Measurements from ENCODE around the gene KLB.

The KLB gene

DNA sequence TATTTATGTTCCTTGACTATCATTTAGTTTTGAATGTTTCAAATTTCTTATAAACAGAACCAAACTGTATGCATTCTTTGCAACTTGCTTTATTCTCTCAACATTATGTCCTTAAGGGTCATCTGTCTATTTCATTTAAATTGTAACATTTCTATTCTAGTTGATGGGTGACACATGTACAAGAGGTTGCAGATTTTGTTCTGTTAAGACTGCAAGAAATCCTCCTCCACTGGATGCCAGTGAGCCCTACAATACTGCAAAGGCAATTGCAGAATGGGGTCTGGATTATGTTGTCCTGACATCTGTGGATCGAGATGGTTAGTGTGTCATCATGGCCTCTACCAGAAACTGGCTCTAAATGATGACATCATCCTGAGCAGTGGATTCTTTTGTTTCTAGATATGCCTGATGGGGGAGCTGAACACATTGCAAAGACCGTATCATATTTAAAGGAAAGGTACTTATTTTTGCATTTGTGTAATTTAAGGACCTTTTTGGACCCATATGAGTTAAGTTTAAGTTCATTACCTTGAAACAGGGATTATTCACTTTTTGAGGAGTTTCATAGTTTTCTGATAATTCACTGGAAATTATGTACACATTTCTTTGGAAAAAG is 58.3 kb downstream of the KLB start:
- DNase-seq (ENCODE audit: low spot score), result peak; percentile 74

DNA sequence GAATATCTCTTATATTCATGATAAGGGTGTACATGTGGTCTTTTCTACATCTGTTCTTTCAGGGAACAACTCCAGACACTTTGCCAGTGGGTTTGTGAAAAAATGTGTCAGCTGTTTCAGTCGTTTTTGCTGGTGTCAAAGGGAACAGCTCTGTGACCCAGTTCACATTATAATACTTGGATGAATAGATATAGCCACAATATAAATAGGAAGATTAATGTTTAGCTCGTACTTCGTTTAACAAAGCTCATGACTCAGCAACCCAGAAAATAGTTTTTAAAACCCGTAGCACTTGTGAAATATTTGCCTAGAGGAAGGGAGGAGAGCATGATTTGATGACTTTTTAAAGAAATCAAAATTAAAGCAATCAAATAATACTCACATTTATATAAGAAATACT is 60.0 kb downstream of the KLB start:
- DNase-seq (ENCODE audit: low spot score), result no peak

DNA sequence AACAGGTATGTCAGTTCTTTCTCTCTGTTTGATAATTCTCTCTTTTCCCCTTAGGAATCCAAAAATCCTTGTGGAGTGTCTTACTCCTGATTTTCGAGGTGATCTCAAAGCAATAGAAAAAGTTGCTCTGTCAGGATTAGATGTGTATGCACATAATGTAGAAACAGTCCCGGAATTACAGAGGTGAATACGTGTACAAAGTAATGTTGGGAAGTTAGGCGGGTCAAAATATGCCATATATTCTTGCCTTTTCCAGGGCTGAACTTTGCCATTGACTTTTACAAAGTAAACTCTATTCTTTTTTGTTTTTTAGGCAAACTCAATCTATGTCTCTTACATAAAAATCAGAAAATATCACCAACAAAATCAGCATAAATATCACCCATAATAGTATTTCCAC is 60.7 kb downstream of the KLB start:
- no peak for DNase-seq (ENCODE audit: low spot score)

DNA sequence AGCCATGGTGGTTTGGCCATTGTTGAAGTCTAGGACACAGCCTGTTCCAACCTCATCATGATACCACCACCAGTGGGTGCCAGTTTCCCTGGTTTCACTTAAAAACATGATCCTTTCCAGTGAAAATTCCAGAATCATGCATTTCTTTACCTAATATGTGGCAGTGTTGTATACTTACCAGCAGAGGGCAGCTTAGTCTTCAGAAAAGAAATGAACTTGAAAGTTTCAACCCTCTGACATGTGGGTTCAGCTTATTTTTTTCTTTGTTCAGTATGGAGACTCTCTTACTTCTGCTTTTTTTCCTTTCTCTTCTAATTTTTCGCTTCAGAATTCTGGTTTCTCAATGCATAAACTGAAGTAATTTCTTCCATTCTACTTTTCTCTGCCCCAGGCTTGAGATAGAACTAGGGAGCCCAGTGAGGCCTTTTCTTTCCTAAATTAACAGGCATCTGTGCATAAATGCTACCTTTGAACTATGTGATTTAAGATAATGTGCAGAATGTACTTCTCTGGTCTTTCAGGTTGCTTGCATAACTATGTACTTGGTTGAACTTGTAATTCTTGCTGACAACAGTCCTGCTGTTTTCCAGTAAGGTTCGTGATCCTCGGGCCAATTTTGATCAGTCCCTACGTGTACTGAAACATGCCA is 62.8 kb downstream of the KLB start:
- peak; percentile 82 for DNase-seq (ENCODE audit: low spot score)

DNA sequence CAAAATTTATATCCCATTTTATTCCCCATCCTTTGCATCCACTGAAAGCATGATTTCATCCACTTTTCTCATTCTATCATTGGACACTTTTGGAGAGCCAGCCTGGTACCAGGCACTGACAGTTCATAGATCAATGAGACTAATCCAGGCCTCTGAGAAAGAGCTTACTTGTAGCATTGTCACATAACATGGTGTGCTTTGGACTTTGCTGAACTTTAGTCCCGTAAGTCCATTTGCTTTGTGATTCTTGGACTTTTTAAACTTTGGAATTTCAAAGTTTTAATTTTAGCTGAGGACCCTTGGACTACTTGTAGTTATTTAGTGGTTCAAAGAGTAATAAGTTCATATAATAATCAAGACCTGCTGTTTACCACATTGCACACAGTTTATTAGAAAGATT is 63.7 kb downstream of the KLB start:
- no peak for DNase-seq (ENCODE audit: low spot score)

DNA sequence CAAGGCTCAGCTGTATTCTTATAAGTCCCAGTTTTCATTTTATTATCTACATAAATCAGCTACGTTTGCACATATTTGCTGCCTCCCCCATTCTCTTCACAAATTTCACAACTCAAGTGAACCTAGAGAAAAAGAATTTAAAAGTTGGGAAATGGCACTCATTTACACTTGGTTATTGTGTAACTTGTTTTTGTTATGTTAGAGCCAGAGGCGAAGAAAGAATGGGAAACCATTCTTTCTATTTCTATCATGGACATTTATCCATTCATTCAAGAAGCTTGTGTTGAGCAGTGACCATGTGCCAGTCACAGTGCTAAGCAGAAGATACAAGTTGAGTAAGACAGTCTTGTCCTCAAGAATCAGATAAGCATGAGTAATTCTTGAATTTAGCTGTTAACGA is 65.7 kb downstream of the KLB start:
- DNase-seq (ENCODE audit: low spot score), result no peak

DNA sequence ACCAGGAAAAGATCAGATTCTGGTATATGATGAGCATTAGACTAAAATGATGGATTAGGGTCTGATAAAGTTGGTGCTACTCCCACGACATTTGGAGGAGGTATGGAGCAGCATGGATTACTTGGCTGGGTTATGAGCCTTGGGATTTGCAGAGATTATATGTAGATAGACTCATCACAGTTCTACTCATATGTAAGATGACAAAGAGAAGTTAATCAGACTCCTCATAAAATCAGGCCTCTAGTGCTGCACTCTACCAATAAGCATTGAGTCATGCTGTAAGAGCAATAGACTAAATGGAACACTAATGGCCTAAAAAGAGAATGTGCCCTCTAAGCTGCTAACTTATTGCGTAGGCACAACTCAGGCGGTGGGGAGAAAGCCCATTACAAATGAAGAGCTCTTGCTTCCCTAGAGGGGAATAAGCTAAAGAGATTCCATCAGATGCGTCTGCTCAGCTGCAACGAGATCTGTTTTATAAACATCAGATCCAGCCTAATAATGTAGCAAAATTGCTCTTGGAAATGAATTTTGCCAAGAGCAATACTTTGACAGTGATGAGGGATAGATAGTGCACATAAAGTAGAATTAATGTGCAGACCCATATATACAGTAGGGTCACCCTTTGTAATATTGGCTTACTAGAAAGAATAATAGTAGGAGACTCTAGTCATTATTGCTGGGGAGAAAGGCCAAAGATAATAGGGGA is 69.6 kb downstream of the KLB start:
- DNase-seq (ENCODE audit: low spot score), result no peak

DNA sequence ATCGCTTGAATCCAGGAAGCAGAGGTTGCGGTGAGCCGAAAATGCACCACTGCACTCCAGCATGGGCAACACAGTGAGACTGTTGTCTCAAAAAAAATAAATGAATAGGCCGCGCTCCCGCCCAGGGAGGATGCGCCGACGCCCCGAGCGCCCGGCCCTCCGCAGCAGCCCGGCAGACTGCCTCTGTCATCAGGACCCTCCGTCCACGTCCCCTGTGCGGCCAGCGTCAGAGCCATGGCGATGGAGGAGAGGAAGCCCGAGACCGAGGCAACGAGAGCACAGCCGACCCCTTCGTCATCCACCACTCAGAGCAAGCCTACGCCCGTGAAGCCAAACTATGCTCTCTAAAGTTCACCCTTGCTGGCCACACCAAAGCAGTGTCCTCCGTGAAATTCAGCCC is 73.5 kb downstream of the KLB start:
- no peak for DNase-seq (ENCODE audit: low spot score)

DNA sequence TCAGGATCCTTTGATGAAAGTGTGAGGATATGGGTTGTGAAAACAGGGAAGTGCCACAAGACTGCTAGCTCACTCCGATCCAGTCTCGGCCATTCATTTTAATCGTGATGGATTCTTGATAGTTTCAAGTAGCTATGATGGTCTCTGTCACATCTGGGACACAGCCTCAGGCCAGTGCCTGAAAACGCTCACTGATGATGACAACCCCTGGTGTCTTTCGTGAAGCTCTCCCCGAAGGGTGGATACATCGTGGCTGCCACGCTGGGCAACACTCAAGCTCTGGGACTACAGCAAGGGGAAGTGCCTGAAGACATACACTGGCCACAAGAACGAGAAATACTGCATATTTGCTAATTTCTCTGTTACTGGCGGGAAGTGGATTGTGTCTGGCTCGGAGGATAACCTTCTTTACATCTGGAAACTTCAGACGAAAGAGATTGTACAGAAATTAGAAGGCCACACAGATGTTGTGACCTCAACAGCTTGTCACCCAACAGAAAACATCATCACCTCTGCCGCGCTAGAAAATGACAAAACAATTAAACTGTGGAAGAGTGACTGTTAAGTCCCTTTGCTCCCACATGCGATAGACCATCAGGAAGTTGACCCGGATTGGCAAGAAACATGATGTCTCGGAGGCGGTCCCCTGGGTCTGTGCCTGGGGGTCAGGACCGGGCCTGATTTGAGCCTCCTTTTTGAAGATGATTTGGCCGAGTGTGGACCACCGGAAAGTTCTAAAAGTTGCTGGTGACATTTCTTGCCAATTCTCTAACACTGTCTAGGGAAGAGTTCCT is 74.4 kb downstream of the KLB start:
- no peak for DNase-seq (ENCODE audit: low spot score)

DNA sequence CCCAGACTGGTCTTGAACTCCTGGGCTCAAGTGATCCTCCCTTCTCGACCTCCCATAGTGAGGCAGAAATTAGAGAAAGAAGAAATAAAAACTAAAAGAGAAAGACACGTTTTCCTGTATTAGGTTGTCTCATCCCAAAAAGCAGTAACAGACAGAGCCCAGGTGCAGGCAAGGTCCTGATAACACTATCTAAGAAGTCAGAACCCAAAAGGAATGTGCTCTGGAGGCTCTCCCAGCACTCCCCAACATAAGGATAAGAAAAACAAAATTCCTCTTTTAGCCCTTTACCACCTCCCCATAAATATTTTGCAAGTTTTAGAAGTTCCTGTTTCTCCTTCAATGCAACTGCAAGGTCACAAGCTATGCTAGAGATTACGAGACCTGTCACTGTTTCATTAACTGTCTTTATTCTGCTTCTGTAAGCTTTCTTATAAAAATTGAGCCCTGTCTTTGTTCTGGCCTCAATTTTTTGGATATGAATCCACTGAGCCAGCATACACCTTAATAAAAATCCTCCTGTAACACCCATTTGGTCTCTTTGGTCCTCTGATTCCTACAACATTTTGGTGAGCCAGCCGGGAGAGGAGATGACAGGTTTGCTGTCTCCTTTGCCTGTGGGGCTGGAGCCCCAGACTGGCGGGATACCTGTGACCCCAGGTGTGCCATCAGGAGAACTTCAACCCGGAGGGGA is 78.0 kb downstream of the KLB start:
- DNase-seq (ENCODE audit: low spot score), result no peak

DNA sequence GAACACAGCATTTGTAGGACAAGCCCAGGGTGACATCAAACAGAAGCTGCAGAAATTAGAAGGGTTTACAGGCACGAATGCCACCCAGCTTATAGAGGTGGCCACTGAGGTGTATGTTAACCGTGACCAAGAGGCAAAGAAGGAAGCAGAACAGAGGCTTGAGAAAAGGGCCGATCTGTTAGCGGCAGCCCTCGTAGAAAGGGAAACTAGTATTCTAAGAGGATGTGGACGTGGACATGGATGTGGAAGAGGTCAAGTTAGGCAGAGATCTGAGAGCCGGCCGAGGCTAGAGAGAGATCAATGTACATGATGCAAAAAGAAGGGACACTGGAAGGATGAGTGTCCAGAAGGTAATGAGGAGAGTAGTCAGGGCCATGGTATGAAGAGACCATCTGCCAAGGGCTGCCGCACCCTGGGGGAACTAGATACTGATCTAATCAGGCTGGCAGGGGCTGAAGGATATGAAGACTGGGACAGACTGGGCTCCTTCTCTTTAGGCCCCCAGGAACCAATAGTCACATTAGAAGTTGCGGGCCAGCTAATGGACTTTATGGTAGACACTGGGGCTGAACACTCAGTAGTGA is 79.6 kb downstream of the KLB start:
- DNase-seq (ENCODE audit: low spot score), result no peak

DNA sequence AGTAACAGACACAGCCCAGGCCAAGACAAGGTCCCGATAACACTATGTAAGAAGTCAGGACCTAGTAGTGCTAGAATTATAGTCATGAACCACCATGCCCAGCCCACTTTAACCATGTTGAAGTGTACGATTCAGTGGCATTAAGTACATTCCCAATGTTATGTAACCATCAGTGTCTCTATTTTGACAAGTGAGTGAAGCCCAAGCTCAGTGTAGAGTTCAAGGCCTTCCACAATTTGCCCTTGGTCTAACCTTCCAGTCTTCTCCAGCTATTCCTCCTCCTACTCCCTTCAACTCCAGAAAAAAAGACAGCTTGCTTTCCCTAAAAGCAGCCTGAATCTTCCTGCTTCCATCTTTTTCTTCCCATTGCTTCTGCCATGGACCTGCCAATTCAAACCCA is 83.6 kb downstream of the KLB start:
- no peak for DNase-seq (ENCODE audit: low spot score)

DNA sequence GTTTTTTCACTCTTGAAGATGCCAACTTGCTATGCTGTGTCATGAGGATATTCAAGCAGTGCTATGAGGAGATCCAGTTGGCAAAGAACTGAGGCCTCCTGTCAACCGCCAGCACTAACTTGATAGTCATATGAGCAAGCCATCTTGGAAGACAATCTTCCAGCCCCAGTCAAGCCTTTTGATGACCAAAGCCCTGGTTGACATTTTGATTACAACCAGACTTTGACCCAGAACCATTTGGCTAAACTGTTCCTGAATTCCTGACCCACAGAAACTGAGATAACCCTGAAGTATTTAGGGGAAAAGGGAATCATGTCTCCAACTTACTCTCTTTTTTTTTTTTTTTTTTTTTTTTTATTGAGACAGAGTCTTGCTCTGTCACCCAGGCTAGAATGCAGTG is 87.6 kb downstream of the KLB start:
- DNase-seq (ENCODE audit: low spot score), result no peak

DNA sequence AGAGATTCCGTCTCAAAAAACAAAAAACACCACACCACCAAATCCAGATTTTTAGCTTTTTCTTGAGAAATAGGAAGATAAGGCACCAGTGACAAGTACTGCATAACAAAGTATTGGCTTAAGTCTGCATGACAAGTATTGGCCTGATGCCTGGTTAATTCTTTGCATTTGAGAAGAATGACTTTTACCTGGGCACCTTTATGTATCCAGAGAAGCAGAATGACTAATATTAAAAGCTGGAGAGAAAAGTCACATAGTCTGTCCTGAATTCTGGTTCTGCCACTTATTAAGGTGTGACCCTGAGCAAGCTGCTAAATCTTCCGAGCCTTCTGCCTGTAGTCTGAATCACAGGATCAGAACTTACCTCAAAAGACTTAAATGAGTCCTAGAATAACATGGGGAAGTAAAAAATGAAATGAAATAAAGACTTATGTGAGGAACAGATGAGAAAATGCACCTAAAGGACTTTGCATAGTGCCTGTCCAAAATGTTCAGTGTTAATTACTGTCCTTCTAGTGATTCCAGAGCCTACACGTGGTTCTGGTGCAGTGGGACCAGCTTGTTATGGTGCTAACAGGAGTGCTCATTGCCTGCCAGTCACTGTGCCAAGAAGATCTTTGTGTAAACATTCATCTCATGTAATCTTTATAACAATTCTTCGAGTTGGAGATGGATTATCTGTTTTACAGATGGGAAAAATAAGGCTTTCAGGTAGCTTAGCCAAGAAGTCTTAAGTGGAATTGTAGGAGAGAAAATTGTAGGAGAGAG is 88.9 kb downstream of the KLB start:
- DNase-seq (ENCODE audit: low spot score), result no peak

DNA sequence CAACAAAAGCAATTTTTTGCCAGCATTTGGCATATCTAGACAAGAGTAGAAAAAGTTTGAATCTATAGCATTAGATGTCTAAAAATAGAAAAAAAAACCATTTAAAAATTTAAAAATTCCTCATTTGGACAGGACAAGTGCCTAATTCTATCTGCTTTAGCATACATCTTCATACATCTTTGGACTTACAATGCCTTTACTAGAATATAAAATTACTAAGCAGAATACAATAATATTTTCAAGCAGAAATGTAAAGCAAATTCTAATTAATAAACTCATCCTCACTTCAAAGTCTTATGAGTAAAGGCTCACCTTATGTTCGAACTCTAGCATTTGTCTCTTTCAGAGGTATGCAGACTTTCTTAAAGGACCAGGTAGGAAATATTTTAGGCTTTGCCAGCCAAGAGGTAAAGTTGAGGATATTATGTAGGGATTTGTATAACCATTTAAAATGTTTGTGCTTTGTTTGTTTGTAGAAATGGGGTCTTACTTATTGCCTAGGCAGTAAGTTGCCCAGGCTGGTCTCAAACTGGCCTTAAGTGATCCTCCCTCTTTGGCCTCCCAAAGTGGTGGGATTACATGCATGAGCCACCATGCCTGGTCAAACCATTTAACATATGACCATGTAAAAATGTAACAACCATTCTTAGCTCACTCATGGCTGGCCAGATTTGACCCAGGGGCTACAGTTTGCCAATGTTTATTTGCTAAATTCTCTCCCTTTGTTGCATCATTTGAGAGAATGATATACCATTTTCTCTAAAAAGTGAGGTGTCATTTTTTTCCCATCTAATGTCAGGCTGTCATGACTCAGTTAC is 91.4 kb downstream of the KLB start:
- DNase-seq (ENCODE audit: low spot score), result no peak

DNA sequence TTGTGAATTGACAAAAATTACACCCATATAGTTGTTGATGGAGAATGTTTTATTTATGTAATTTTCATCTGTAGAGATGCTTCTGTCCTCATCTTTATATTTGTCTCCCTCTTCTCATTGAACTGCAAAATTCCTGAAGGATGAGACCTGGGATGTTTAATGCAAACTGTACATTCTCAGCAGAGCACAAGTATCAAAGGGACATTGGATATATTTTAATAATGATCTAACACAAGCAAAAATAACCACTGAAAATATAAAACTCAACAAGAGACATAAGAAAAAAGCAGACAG is 91.9 kb downstream of the KLB start:
- no peak for DNase-seq (ENCODE audit: low spot score)

Measured in kidney capillary endothelial cell (primary cell).